Measurements from ENCODE around the gene AGMO.

DNA sequence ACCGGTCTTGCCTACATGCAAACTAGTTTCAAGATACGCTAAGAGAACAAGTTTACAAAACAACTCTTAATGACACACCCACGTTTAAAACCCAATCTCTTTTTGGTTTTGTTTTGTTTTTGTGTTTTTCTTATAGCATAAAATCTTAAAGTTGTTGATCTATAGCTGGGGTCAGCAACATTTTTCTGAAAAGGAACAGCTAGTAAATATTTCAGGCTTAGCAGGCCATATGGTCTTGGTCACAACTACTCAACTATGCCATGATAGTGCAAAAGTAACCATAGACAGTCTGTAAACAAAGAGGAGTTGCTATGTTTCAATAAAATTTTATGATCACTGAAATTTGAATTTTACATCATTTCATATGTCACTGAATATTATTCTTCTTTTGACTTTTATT is 327.4 kb downstream of the AGMO start:
- TF ChIP-seq CTCF (IDR thresholded peaks at IDR 0.05), result no peak
- TF ChIP-seq EZH2 (IDR thresholded peaks at IDR 0.05; ENCODE audit: borderline replicate concordance, insufficient read depth, low read depth, low read length, poor library complexity, severe bottlenecking), result no peak

All from B cell (primary cell).